HCT116 (cell line): ENCODE results near the gene NIPAL4. TPM values are rescaled to one million over a fixed set of nuclear protein-coding genes. Genes with fewer than 3 reads are reported as not detected.

Experiments
- ATAC-seq: fragments of 200-7000 bp; cut with Tn5 transposase; 2 replicates; pipeline ENCODE4 v1.9.1; 2020; ENCODE audit warnings: mild to moderate bottlenecking, moderate library complexity
- BruUV-seq: library from RNA; stranded (reverse); fragments of 400-500 nt; replicated peaks from 2 replicates; lab custom pipeline; 2021; lab: Mats Ljungman, UMichigan
- CTCF ChIA-PET: fragments of 300-600 bp; sonication (Branson Sonifier 250); formaldehyde crosslinking; loops from one replicate; lab custom pipeline; 2021; ENCODE audit warnings: antibody characterized with exemption; lab: Charles Lee
- POLR2A ChIA-PET: fragments of 300-600, 350-600 bp; sonication (Branson Sonifier 250); formaldehyde crosslinking; loops from one replicate; lab custom pipeline; 2021; ENCODE audit warnings: antibody characterized with exemption; lab: Charles Lee
- RAD21 ChIA-PET, 2 experiments: fragments of 300-600 bp; sonication (Branson Sonifier 250); formaldehyde crosslinking; loops; one replicate each; lab custom pipeline; 2023; ENCODE audit warnings: low total read pairs in 2 of 2; ENCODE audit not compliant: uncharacterized antibody in 2 of 2, unreplicated experiment in 2 of 2, low non-redundant PET in 1 of 2; lab: Charles Lee
- DNase-seq: peaks from one replicate; pipeline ENCODE4 v3.0.0-alpha.2; 2010; ENCODE audit warnings: low read depth, low spot score
- H2AFZ ChIP-seq: fragments of 200-600 bp; shearing (Covaris generic), sonication (generic); 2 replicates; pipeline ENCODE4 v1.6.1; 2017; ENCODE audit warnings: low read depth, mixed run types, mixed read lengths, antibody characterized with exemption, low read length; ENCODE audit not compliant: poor library complexity, severe bottlenecking
- H3K27ac ChIP-seq: 2 replicates; pipeline ENCODE4 v1.5.1; 2012; ENCODE audit warnings: low read depth, low read length
- H3K27me3 ChIP-seq: fragments of 200-600 bp; sonication (generic); 2 replicates; pipeline ENCODE4 v1.6.1; 2016; ENCODE audit warnings: mixed run types, low read length, mixed read lengths; ENCODE audit not compliant: insufficient read depth
- H3K36me3 ChIP-seq, 2 experiments: fragments of 200-500 bp in 1 of 2; fragments of 200-600 bp in 1 of 2; sonication (Bioruptor generic) in 1 of 2; sonication (generic) in 1 of 2; 2 replicates each; pipeline versions ENCODE4 v1.5.1 to v1.6.1; 2014 to 2016; ENCODE audit warnings: low read length in 2 of 2, inconsistent platforms in 1 of 2, mixed read lengths in 1 of 2, mixed run types in 1 of 2; ENCODE audit not compliant: insufficient read depth in 2 of 2, control insufficient read depth in 1 of 2
- H3K4me1 ChIP-seq, 2 experiments: fragments of 200-600 bp in 1 of 2; sonication (generic) in 1 of 2; 2 replicates each; pipeline versions ENCODE4 v1.5.1 to v1.6.1; 2012 to 2017; ENCODE audit warnings: low read length in 2 of 2, inconsistent platforms in 1 of 2, mild to moderate bottlenecking in 1 of 2, mixed read lengths in 1 of 2, mixed run types in 1 of 2, moderate library complexity in 1 of 2; ENCODE audit not compliant: insufficient read depth in 2 of 2, control insufficient read depth in 1 of 2
- H3K4me2 ChIP-seq: fragments of 200-600 bp; sonication (generic); 2 replicates; pipeline ENCODE4 v1.6.1; 2017; ENCODE audit warnings: mixed run types, low read length, mixed read lengths
- H3K4me3 ChIP-seq, 2 experiments: fragments of 200-600 bp in 1 of 2; sonication (generic) in 1 of 2; replicated peaks in 1 of 2; 2 replicates each; pipeline ENCODE4 v1.5.1; 2011 to 2016; ENCODE audit warnings: low read length in 2 of 2, control low read depth in 1 of 2, low read depth in 1 of 2, mild to moderate bottlenecking in 1 of 2, mixed read lengths in 1 of 2, mixed run types in 1 of 2
- H3K79me2 ChIP-seq: fragments of 200-600 bp; sonication (generic); 2 replicates; pipeline ENCODE4 v1.6.1; 2017; ENCODE audit warnings: mild to moderate bottlenecking, mixed run types, low read length, moderate library complexity, mixed read lengths; ENCODE audit not compliant: insufficient read depth
- H3K9ac ChIP-seq: fragments of 200-600 bp; sonication (generic); 2 replicates; pipeline ENCODE4 v1.6.1; 2016; ENCODE audit warnings: low read length, mixed read lengths
- H3K9me2 ChIP-seq: fragments of 200-600 bp; sonication (generic), shearing (Covaris generic); 2 replicates; pipeline ENCODE4 v1.6.1; 2017; ENCODE audit warnings: mixed run types, mild to moderate bottlenecking, moderate library complexity; ENCODE audit not compliant: insufficient read depth
- H3K9me3 ChIP-seq, 2 experiments: fragments of 200-500 bp in 1 of 2; fragments of 200-600 bp in 1 of 2; sonication (Bioruptor generic) in 1 of 2; sonication (generic) in 1 of 2; 2 replicates each; pipeline ENCODE4 v1.6.1; 2014 to 2017; ENCODE audit warnings: low read length in 2 of 2, mixed read lengths in 2 of 2, inconsistent platforms in 1 of 2, low read depth in 1 of 2, mild to moderate bottlenecking in 1 of 2, mixed run types in 1 of 2, moderate library complexity in 1 of 2; ENCODE audit not compliant: control insufficient read depth in 1 of 2, insufficient read depth in 1 of 2
- H4K20me1 ChIP-seq: fragments of 200-600 bp; sonication (generic), shearing (Covaris generic); 2 replicates; pipeline ENCODE4 v1.6.1; 2017; ENCODE audit warnings: mixed run types, mild to moderate bottlenecking, moderate library complexity; ENCODE audit not compliant: insufficient read depth
- CBX3 ChIP-seq: IDR thresholded peaks from 2 replicates; pipeline ENCODE4 v1.6.1; 2012; ENCODE audit warnings: low read depth
- CEBPB ChIP-seq: IDR thresholded peaks from 2 replicates; pipeline ENCODE4 v1.6.1; 2012; ENCODE audit warnings: low read depth
- EGR1 ChIP-seq: IDR thresholded peaks from 2 replicates; pipeline ENCODE4 v1.6.1; 2012; ENCODE audit warnings: low read depth
- ELF1 ChIP-seq: IDR thresholded peaks from 2 replicates; pipeline ENCODE4 v1.6.1; 2012; ENCODE audit warnings: low read depth, borderline replicate concordance
- EZH2 ChIP-seq: fragments of 200-600 bp; sonication (generic); IDR thresholded peaks from 2 replicates; pipeline ENCODE4 v1.6.1; 2017; ENCODE audit warnings: antibody characterized with exemption, mixed run types
- EZH2phosphoT487 ChIP-seq: fragments of 200-600 bp; IDR thresholded peaks from 2 replicates; pipeline ENCODE4 v1.6.1; 2018; ENCODE audit warnings: antibody characterized with exemption, borderline replicate concordance
- POLR2A ChIP-seq: IDR thresholded peaks from 2 replicates; pipeline ENCODE4 v1.7.0; 2011; ENCODE audit warnings: borderline replicate concordance; ENCODE audit not compliant: insufficient read depth, insufficient read length; ENCODE audit errors: extremely low read depth
- POLR2AphosphoS5 ChIP-seq: IDR thresholded peaks from 2 replicates; pipeline ENCODE4 v1.6.1; 2011; ENCODE audit warnings: mild to moderate bottlenecking, low read depth, low read length, moderate library complexity
- RAD21 ChIP-seq: IDR thresholded peaks from 2 replicates; pipeline ENCODE4 v1.6.1; 2012; ENCODE audit warnings: low read depth, mild to moderate bottlenecking
- REST ChIP-seq: IDR thresholded peaks from 2 replicates; pipeline ENCODE4 v1.6.1; 2012; ENCODE audit warnings: low read depth
- SIN3A ChIP-seq: IDR thresholded peaks from 2 replicates; pipeline ENCODE4 v1.6.1; 2012; ENCODE audit warnings: low read depth
- SP1 ChIP-seq: IDR thresholded peaks from 2 replicates; pipeline ENCODE4 v1.6.1; 2012; ENCODE audit warnings: low read depth
- YY1 ChIP-seq: IDR thresholded peaks from 2 replicates; pipeline ENCODE4 v1.6.1; 2011; ENCODE audit warnings: low read length, low read depth, moderate library complexity, mild to moderate bottlenecking; ENCODE audit not compliant: insufficient replicate concordance; ENCODE audit errors: extremely low read depth
- ZBTB33 ChIP-seq: IDR thresholded peaks from 2 replicates; pipeline ENCODE4 v1.6.1; 2011; ENCODE audit warnings: mild to moderate bottlenecking, low read length, moderate library complexity; ENCODE audit not compliant: insufficient replicate concordance; ENCODE audit errors: extremely low read depth
- ZFX ChIP-seq: fragments of 450-650 bp; IDR thresholded peaks from 2 replicates; pipeline ENCODE4 v1.6.1; 2017
- ZNF274 ChIP-seq: fragments of 200-500 bp; sonication (Bioruptor generic); IDR thresholded peaks from 2 replicates; pipeline ENCODE4 v1.6.1; 2014; ENCODE audit warnings: mild to moderate bottlenecking, low read depth, low read length, inconsistent platforms
- intact Hi-C: fragments of 100-400 bp; cut with micrococcal nuclease; formaldehyde crosslinking; loops from 2 replicates; pipeline ENCODE4 v1.10.0; 2022
- total RNA-seq: library from RNA; stranded (reverse); gene quantifications from one replicate; pipeline ENCODE4 v1.2.1, GENCODE V29; 2021; ENCODE audit not compliant: unreplicated experiment
- TF ChIP-seq, protein P1 (sequence below): IDR thresholded peaks from 2 replicates; pipeline ENCODE4 v1.6.1; 2012
- TF ChIP-seq, protein P2 (sequence below), 3 experiments: fragments of 200-600 bp in 1 of 3; sonication (generic) in 1 of 3; IDR thresholded peaks in 2 of 3; conservative IDR thresholded peaks in 1 of 3; 2 replicates each; pipeline ENCODE4 v1.5.1; 2012 to 2017; ENCODE audit warnings: low read depth in 2 of 3, low read length in 2 of 3, antibody characterized with exemption in 1 of 3, borderline replicate concordance in 1 of 3, control low read depth in 1 of 3, mild to moderate bottlenecking in 1 of 3, mixed read lengths in 1 of 3, mixed run types in 1 of 3, moderate library complexity in 1 of 3; ENCODE audit not compliant: insufficient read depth in 1 of 3

Gene NIPAL4
- total RNA-seq, 1 experiment from 2014 or later, result 0.12 TPM

DNA sequence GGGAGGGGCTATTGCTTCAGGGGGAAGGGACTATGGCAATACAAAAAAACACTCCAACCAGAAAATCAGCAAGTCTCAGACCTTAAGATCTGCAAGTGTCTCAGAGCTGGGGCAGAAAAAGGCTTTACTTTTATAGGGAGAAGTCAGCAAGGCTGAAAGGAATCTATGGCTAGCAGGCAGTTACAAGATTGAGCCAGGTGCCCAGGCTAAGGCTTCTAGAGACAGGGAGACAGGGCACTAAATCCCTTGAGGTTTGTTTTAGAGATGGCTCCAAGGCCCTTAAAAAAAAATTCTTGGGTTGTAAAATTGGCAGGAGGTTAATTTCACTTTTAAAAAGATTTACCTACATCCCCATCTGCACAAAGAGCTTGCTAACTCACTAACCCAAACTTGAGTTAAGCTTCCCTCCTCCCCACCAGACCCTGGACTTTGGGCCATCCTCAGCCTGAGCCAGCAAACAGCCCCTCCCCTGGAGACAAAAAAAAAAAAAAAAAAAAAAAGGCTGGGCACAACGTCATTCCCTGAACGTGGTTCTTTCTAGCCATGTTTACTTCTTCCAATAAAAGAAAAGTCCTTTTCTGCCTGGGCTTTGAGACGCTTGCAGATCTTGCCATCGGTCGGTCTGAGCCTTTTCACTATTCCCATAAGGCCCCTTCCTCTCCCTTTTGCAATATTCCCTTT is 17.9 kb downstream of the NIPAL4 start:
- DNase-seq (no peak), ATAC-seq (no peak)
- H3K4me3 ChIP-seq, result no peak overlapping the region
- no peaks in the 10 kb centered on the region for H3K27me3 ChIP-seq
- H3K36me3 ChIP-seq, result peaks cover 0 to 9% of the 10 kb centered on the region in 2 experiments; a peak in 2 of 4 replicates
- no peaks in the 10 kb centered on the region for H3K4me1 ChIP-seq
- ChIA-PET RAD21 (no interaction called here), POLR2A (no interaction called here), CTCF (interaction anchor here (0.9 to 2.0 kb wide), 3 partner anchors 25 to 130 kb away, joined by 3 to 6 read pairs (median 3); no protein-coding TSS in a partner anchor)
- no peaks in the 10 kb centered on the region for H3K79me2 ChIP-seq
- H3K9me2 ChIP-seq, result no peaks in the 10 kb centered on the region
- BruUV-seq, result no TSS peak
- no peaks in the 10 kb centered on the region for H4K20me1 ChIP-seq
- TF ChIP-seq EGR1, result no peak
- TF ChIP-seq, protein P1, sequence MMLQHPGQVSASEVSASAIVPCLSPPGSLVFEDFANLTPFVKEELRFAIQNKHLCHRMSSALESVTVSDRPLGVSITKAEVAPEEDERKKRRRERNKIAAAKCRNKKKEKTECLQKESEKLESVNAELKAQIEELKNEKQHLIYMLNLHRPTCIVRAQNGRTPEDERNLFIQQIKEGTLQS, result no peak
- TF ChIP-seq CBX3, result no peak
- TF ChIP-seq SP1, result no peak
- TF ChIP-seq ZNF274, result no peak
- TF ChIP-seq ELF1, result no peak
- no peak for TF ChIP-seq POLR2A
- TF ChIP-seq REST, result no peak
- no peak for TF ChIP-seq EZH2
- no peak for TF ChIP-seq CEBPB
- TF ChIP-seq YY1, result no peak
- TF ChIP-seq POLR2AphosphoS5, result no peak
- TF ChIP-seq EZH2phosphoT487, result no peak
- TF ChIP-seq, protein P2, sequence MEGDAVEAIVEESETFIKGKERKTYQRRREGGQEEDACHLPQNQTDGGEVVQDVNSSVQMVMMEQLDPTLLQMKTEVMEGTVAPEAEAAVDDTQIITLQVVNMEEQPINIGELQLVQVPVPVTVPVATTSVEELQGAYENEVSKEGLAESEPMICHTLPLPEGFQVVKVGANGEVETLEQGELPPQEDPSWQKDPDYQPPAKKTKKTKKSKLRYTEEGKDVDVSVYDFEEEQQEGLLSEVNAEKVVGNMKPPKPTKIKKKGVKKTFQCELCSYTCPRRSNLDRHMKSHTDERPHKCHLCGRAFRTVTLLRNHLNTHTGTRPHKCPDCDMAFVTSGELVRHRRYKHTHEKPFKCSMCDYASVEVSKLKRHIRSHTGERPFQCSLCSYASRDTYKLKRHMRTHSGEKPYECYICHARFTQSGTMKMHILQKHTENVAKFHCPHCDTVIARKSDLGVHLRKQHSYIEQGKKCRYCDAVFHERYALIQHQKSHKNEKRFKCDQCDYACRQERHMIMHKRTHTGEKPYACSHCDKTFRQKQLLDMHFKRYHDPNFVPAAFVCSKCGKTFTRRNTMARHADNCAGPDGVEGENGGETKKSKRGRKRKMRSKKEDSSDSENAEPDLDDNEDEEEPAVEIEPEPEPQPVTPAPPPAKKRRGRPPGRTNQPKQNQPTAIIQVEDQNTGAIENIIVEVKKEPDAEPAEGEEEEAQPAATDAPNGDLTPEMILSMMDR (IDR thresholded peaks at IDR 0.05 in 2 of 3, conservative IDR thresholded peaks at IDR 0.05 in 1 of 3; ENCODE audit: borderline replicate concordance in 1 of 3, insufficient read depth in 1 of 3, low read depth in 2 of 3, low read length in 2 of 3), result no peak
- TF ChIP-seq ZFX, result no peak
- no peak for TF ChIP-seq ZBTB33
- TF ChIP-seq RAD21, result no peak
- no peak for TF ChIP-seq SIN3A
- H3K4me2 ChIP-seq, result no peak overlapping the region
- H3K9ac ChIP-seq, result no peak overlapping the region
- intact Hi-C loops, result loop anchor here (1.0 to 10.0 kb wide), 7 partner anchors 45 to 331 kb away; no protein-coding TSS in a partner anchor
- H3K27ac ChIP-seq, result no peak overlapping the region
- no peaks in the 10 kb centered on the region for H3K9me3 ChIP-seq
- H2AFZ ChIP-seq, result no peak overlapping the region
